Mucosa of stomach (tissue), 1 donor: ENCODE measurements around the gene ZNF214.
A peak's percentile ranks its signal among the peaks of the same experiment; 100 is the strongest.

ENCODE experiments used
- H3K27me3 ChIP-seq: one replicate; pipeline ENCODE4 v1.7.0; 2013; ENCODE audit warnings: mild to moderate bottlenecking, low read length; ENCODE audit not compliant: control insufficient read depth, insufficient read depth
- H3K36me3 ChIP-seq: one replicate; pipeline ENCODE4 v1.7.0; 2013; ENCODE audit warnings: low read length; ENCODE audit not compliant: control insufficient read depth, insufficient read depth
- H3K4me1 ChIP-seq: one replicate; pipeline ENCODE4 v1.7.0; 2013; ENCODE audit warnings: mild to moderate bottlenecking, low read length; ENCODE audit not compliant: control insufficient read depth, insufficient read depth
- H3K4me3 ChIP-seq: one replicate; pipeline ENCODE4 v1.7.0; 2013; ENCODE audit warnings: low read length
- H3K9ac ChIP-seq: one replicate; pipeline ENCODE4 v1.7.0; 2013; ENCODE audit warnings: mild to moderate bottlenecking, low read length, moderate library complexity
- H3K9me3 ChIP-seq: one replicate; pipeline ENCODE4 v1.7.0; 2013; ENCODE audit warnings: mild to moderate bottlenecking, low read length, moderate library complexity; ENCODE audit not compliant: control insufficient read depth
- donor health status: Pancreatic carcinoma.

Gene ZNF214

DNA sequence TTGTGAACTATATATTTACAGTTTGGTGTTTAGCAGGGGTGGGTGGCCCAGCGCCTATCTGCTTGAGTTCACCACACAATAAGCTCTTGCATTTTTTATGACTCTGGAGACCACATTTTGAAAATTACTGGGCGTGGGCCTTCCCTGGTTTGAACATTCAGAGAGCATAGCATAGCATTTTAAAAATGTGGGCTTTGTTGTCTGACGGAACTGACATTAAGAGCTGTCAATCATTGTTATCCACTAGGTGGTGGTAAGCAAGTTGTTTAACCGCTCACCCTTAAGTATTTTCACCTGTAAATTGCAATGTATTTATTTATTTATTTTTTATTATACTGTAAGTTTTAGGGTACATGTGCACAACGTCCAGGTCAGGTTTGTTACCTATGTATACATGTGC is 1.2 kb upstream of the ZNF214 start:
- H3K4me1 ChIP-seq, result peaks cover 8% of the 10 kb centered on the region
- H3K36me3 ChIP-seq, result no peaks in the 10 kb centered on the region
- H3K9me3 ChIP-seq, result no peaks in the 10 kb centered on the region
- no peak overlapping the region for H3K4me3 ChIP-seq
- no peak overlapping the region for H3K9ac ChIP-seq
- no peaks in the 10 kb centered on the region for H3K27me3 ChIP-seq

- peak overlapping the region; percentile 93 for H3K9ac ChIP-seq
- H3K9me3 ChIP-seq, result no peaks in the 10 kb centered on the region
- peaks cover 8% of the 10 kb centered on the region for H3K4me1 ChIP-seq
- H3K27me3 ChIP-seq, result no peaks in the 10 kb centered on the region
- H3K36me3 ChIP-seq, result no peaks in the 10 kb centered on the region
- H3K4me3 ChIP-seq, result peak overlapping the region; percentile 97
These were observed 505 bp downstream of the ZNF214 start for GRCh38 chr11:7019500-7020182.

DNA sequence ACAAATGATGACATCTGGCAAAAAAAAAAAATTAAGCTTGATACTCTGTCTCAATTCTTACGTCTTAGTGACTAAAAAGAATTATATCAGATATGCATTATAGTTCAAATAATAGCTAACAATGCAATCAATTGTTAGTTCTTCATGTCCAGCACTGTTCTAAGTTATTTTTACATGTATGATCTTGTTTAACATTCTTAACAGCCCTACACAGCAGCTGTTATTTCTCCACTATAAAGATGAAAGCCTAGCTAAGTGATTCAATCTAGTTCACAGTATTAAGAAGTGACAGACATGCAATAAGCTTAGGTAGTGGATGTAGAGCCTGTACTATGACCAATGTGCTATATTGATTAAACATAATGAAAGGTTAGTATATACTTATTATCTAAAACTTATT is 4.1 kb downstream of the ZNF214 start:
- no peaks in the 10 kb centered on the region for H3K36me3 ChIP-seq
- H3K9ac ChIP-seq, result no peak overlapping the region
- H3K9me3 ChIP-seq, result no peaks in the 10 kb centered on the region
- no peak overlapping the region for H3K4me3 ChIP-seq
- H3K27me3 ChIP-seq, result no peaks in the 10 kb centered on the region
- peaks cover 8% of the 10 kb centered on the region for H3K4me1 ChIP-seq

- H3K9me3 ChIP-seq, result no peaks in the 10 kb centered on the region
- no peak overlapping the region for H3K4me3 ChIP-seq
- peaks cover 2% of the 10 kb centered on the region for H3K4me1 ChIP-seq
- H3K27me3 ChIP-seq, result no peaks in the 10 kb centered on the region
- no peaks in the 10 kb centered on the region for H3K36me3 ChIP-seq
- no peak overlapping the region for H3K9ac ChIP-seq
These were observed 6.0 kb downstream of the ZNF214 start for GRCh38 chr11:7014118-7014517.

DNA sequence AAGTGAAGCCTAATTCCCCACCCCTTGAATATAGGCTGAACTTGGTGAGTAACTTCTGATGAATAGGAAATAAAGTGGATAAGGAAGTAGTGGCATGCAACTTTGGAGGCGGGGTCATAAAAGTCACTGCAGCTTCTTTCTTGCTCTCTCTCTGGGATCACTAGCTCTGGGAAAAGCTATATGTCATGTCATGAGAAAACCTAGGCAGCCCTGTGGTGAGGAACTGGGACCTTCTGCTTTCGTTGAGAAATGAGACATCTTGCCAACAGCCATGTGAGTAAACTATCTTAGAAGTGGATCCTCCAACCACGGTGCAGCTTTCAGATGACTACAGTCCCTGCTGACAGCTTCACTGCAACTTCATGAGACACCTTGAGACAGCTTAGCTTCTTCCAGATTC is 15.7 kb downstream of the ZNF214 start:
- no peak overlapping the region for H3K9ac ChIP-seq

GRCh38 chr11:6995703-6996102 is 24.4 kb downstream of the ZNF214 start:
- H3K36me3 ChIP-seq, result no peaks in the 10 kb centered on the region

More for the DNA sequence above, 15.7 kb downstream of the ZNF214 start:
- no peaks in the 10 kb centered on the region for H3K36me3 ChIP-seq
- no peak overlapping the region for H3K4me3 ChIP-seq
- H3K9me3 ChIP-seq, result no peaks in the 10 kb centered on the region
- no peaks in the 10 kb centered on the region for H3K4me1 ChIP-seq
- no peaks in the 10 kb centered on the region for H3K27me3 ChIP-seq

GRCh38 chr11:6992457-6993417 is 27.4 kb downstream of the ZNF214 start:
- H3K4me3 ChIP-seq, result no peak overlapping the region

More at GRCh38 chr11:6995703-6996102, 24.4 kb downstream of the ZNF214 start:
- Histone ChIP-seq H3K4me3 (no peak overlapping the region), H3K27me3 (no peaks in the 10 kb centered on the region), H3K9ac (no peak overlapping the region), H3K9me3 (no peaks in the 10 kb centered on the region), H3K4me1 (no peaks in the 10 kb centered on the region)

DNA sequence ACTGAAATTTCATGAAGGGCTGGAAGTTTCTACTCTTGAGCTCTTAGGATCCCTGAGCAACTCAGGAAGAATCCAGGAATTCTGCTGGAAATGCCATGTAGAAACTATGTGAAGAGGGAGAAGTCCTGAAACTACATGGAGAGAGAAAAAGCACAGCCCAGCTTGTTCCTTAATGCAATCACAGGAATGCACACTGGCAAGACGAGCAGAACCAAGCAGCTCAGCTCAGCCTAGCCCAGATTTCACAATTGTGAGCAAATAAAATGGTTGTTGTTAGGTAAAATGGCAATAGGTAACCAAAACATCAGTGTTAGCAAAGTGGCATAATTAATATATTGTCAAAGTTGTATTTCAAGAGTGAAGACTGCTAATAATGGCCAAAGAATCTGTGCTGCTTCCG is 28.1 kb downstream of the ZNF214 start:
- no peaks in the 10 kb centered on the region for H3K36me3 ChIP-seq
- H3K9me3 ChIP-seq, result no peaks in the 10 kb centered on the region
- no peak overlapping the region for H3K4me3 ChIP-seq
- no peak overlapping the region for H3K9ac ChIP-seq
- no peaks in the 10 kb centered on the region for H3K4me1 ChIP-seq
- no peaks in the 10 kb centered on the region for H3K27me3 ChIP-seq

More at GRCh38 chr11:6992457-6993417, 27.4 kb downstream of the ZNF214 start:
- Histone ChIP-seq H3K27me3 (no peaks in the 10 kb centered on the region), H3K36me3 (no peaks in the 10 kb centered on the region), H3K9ac (no peak overlapping the region), H3K4me1 (no peaks in the 10 kb centered on the region), H3K9me3 (no peaks in the 10 kb centered on the region)

- H3K36me3 ChIP-seq, result no peaks in the 10 kb centered on the region
- H3K9ac ChIP-seq, result no peak overlapping the region
- H3K9me3 ChIP-seq, result no peaks in the 10 kb centered on the region
- H3K4me1 ChIP-seq, result no peaks in the 10 kb centered on the region
- no peak overlapping the region for H3K4me3 ChIP-seq
- H3K27me3 ChIP-seq, result no peaks in the 10 kb centered on the region
These were observed 28.9 kb downstream of the ZNF214 start for GRCh38 chr11:6991227-6991626.

DNA sequence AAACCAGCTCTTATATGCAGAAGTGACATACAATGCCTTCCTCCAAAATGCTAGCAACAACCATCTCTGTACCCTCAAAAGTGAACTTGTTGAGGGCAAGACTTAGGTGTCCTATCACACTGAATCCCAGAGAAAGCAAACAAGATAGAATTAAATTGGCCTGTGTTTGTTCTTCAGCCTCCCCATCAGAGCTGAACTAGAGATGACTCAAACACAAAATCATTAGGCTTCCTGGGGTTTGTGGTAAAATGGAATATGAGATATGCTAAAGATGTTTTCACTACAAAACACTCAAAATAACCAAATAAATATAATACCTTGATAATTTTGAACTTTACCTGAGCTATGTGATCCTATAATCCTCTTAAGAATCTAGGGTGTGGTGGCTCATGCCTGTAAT is 31.6 kb downstream of the ZNF214 start:
- Histone ChIP-seq H3K27me3 (no peaks in the 10 kb centered on the region), H3K4me1 (no peaks in the 10 kb centered on the region), H3K9me3 (no peaks in the 10 kb centered on the region), H3K36me3 (no peaks in the 10 kb centered on the region), H3K4me3 (no peak overlapping the region), H3K9ac (no peak overlapping the region)

- Histone ChIP-seq H3K9me3 (no peaks in the 10 kb centered on the region), H3K9ac (no peak overlapping the region), H3K4me1 (no peaks in the 10 kb centered on the region), H3K36me3 (no peaks in the 10 kb centered on the region), H3K27me3 (no peaks in the 10 kb centered on the region), H3K4me3 (no peak overlapping the region)
These were observed 33.7 kb downstream of the ZNF214 start for GRCh38 chr11:6986487-6986886.

DNA sequence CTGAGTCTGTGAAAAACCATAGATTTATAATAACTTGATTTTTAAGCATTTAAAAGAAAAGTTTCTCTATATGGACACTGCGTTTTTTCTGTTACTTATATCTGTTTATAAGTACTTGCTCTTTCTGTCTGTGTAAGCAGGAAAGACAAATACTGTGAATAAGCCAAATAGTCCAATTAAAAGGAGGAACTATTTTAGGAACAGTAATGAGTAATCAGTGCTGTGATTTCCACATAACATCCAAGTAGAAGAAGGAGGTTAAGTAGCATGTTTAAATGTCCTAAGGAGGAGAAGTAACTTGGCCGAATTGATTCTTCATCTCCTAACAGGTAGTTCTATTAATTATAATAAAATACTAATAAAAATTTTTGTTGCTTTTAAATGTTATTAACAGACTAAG is 40.8 kb downstream of the ZNF214 start:
- Histone ChIP-seq H3K4me1 (no peaks in the 10 kb centered on the region), H3K27me3 (no peaks in the 10 kb centered on the region), H3K4me3 (no peak overlapping the region), H3K9me3 (no peaks in the 10 kb centered on the region), H3K36me3 (no peaks in the 10 kb centered on the region), H3K9ac (no peak overlapping the region)
